HCT116 (cell line): Measurements from ENCODE around the gene GPR32. TPM values are rescaled to one million over a fixed set of nuclear protein-coding genes. Genes with fewer than 3 reads are reported as not detected.

Experiments
- ATAC-seq: fragments of 200-7000 bp; cut with Tn5 transposase; 2 replicates; pipeline ENCODE4 v1.9.1; 2020; ENCODE audit warnings: mild to moderate bottlenecking, moderate library complexity
- BruUV-seq: library from RNA; stranded (reverse); fragments of 400-500 nt; replicated peaks from 2 replicates; lab custom pipeline; 2021; lab: Mats Ljungman, UMichigan
- CTCF ChIA-PET: fragments of 300-600 bp; sonication (Branson Sonifier 250); formaldehyde crosslinking; loops from one replicate; lab custom pipeline; 2021; ENCODE audit warnings: antibody characterized with exemption; lab: Charles Lee
- POLR2A ChIA-PET: fragments of 300-600, 350-600 bp; sonication (Branson Sonifier 250); formaldehyde crosslinking; loops from one replicate; lab custom pipeline; 2021; ENCODE audit warnings: antibody characterized with exemption; lab: Charles Lee
- RAD21 ChIA-PET, 2 experiments: fragments of 300-600 bp; sonication (Branson Sonifier 250); formaldehyde crosslinking; loops; one replicate each; lab custom pipeline; 2023; ENCODE audit warnings: low total read pairs in 2 of 2; ENCODE audit not compliant: uncharacterized antibody in 2 of 2, unreplicated experiment in 2 of 2, low non-redundant PET in 1 of 2; lab: Charles Lee
- DNase-seq: peaks from one replicate; pipeline ENCODE4 v3.0.0-alpha.2; 2010; ENCODE audit warnings: low read depth, low spot score
- H2AFZ ChIP-seq: fragments of 200-600 bp; shearing (Covaris generic), sonication (generic); 2 replicates; pipeline ENCODE4 v1.6.1; 2017; ENCODE audit warnings: low read depth, mixed run types, mixed read lengths, antibody characterized with exemption, low read length; ENCODE audit not compliant: poor library complexity, severe bottlenecking
- H3K27ac ChIP-seq: 2 replicates; pipeline ENCODE4 v1.5.1; 2012; ENCODE audit warnings: low read depth, low read length
- H3K27me3 ChIP-seq: fragments of 200-600 bp; sonication (generic); 2 replicates; pipeline ENCODE4 v1.6.1; 2016; ENCODE audit warnings: mixed run types, low read length, mixed read lengths; ENCODE audit not compliant: insufficient read depth
- H3K36me3 ChIP-seq, 2 experiments: fragments of 200-500 bp in 1 of 2; fragments of 200-600 bp in 1 of 2; sonication (Bioruptor generic) in 1 of 2; sonication (generic) in 1 of 2; 2 replicates each; pipeline versions ENCODE4 v1.5.1 to v1.6.1; 2014 to 2016; ENCODE audit warnings: low read length in 2 of 2, inconsistent platforms in 1 of 2, mixed read lengths in 1 of 2, mixed run types in 1 of 2; ENCODE audit not compliant: insufficient read depth in 2 of 2, control insufficient read depth in 1 of 2
- H3K4me1 ChIP-seq, 2 experiments: fragments of 200-600 bp in 1 of 2; sonication (generic) in 1 of 2; 2 replicates each; pipeline versions ENCODE4 v1.5.1 to v1.6.1; 2012 to 2017; ENCODE audit warnings: low read length in 2 of 2, inconsistent platforms in 1 of 2, mild to moderate bottlenecking in 1 of 2, mixed read lengths in 1 of 2, mixed run types in 1 of 2, moderate library complexity in 1 of 2; ENCODE audit not compliant: insufficient read depth in 2 of 2, control insufficient read depth in 1 of 2
- H3K4me2 ChIP-seq: fragments of 200-600 bp; sonication (generic); 2 replicates; pipeline ENCODE4 v1.6.1; 2017; ENCODE audit warnings: mixed run types, low read length, mixed read lengths
- H3K4me3 ChIP-seq, 2 experiments: fragments of 200-600 bp in 1 of 2; sonication (generic) in 1 of 2; replicated peaks in 1 of 2; 2 replicates each; pipeline ENCODE4 v1.5.1; 2011 to 2016; ENCODE audit warnings: low read length in 2 of 2, control low read depth in 1 of 2, low read depth in 1 of 2, mild to moderate bottlenecking in 1 of 2, mixed read lengths in 1 of 2, mixed run types in 1 of 2
- H3K79me2 ChIP-seq: fragments of 200-600 bp; sonication (generic); 2 replicates; pipeline ENCODE4 v1.6.1; 2017; ENCODE audit warnings: mild to moderate bottlenecking, mixed run types, low read length, moderate library complexity, mixed read lengths; ENCODE audit not compliant: insufficient read depth
- H3K9ac ChIP-seq: fragments of 200-600 bp; sonication (generic); 2 replicates; pipeline ENCODE4 v1.6.1; 2016; ENCODE audit warnings: low read length, mixed read lengths
- H3K9me2 ChIP-seq: fragments of 200-600 bp; sonication (generic), shearing (Covaris generic); 2 replicates; pipeline ENCODE4 v1.6.1; 2017; ENCODE audit warnings: mixed run types, mild to moderate bottlenecking, moderate library complexity; ENCODE audit not compliant: insufficient read depth
- H3K9me3 ChIP-seq, 2 experiments: fragments of 200-500 bp in 1 of 2; fragments of 200-600 bp in 1 of 2; sonication (Bioruptor generic) in 1 of 2; sonication (generic) in 1 of 2; 2 replicates each; pipeline ENCODE4 v1.6.1; 2014 to 2017; ENCODE audit warnings: low read length in 2 of 2, mixed read lengths in 2 of 2, inconsistent platforms in 1 of 2, low read depth in 1 of 2, mild to moderate bottlenecking in 1 of 2, mixed run types in 1 of 2, moderate library complexity in 1 of 2; ENCODE audit not compliant: control insufficient read depth in 1 of 2, insufficient read depth in 1 of 2
- H4K20me1 ChIP-seq: fragments of 200-600 bp; sonication (generic), shearing (Covaris generic); 2 replicates; pipeline ENCODE4 v1.6.1; 2017; ENCODE audit warnings: mixed run types, mild to moderate bottlenecking, moderate library complexity; ENCODE audit not compliant: insufficient read depth
- CBX3 ChIP-seq: IDR thresholded peaks from 2 replicates; pipeline ENCODE4 v1.6.1; 2012; ENCODE audit warnings: low read depth
- ELF1 ChIP-seq: IDR thresholded peaks from 2 replicates; pipeline ENCODE4 v1.6.1; 2012; ENCODE audit warnings: low read depth, borderline replicate concordance
- POLR2AphosphoS5 ChIP-seq: IDR thresholded peaks from 2 replicates; pipeline ENCODE4 v1.6.1; 2011; ENCODE audit warnings: mild to moderate bottlenecking, low read depth, low read length, moderate library complexity
- RAD21 ChIP-seq: IDR thresholded peaks from 2 replicates; pipeline ENCODE4 v1.6.1; 2012; ENCODE audit warnings: low read depth, mild to moderate bottlenecking
- REST ChIP-seq: IDR thresholded peaks from 2 replicates; pipeline ENCODE4 v1.6.1; 2012; ENCODE audit warnings: low read depth
- SIN3A ChIP-seq: IDR thresholded peaks from 2 replicates; pipeline ENCODE4 v1.6.1; 2012; ENCODE audit warnings: low read depth
- TCF7L2 ChIP-seq: IDR thresholded peaks from 2 replicates; pipeline ENCODE4 v1.7.0; 2011; ENCODE audit warnings: borderline replicate concordance, inconsistent platforms; ENCODE audit not compliant: insufficient read depth, insufficient read length; ENCODE audit errors: extremely low read depth
- intact Hi-C: fragments of 100-400 bp; cut with micrococcal nuclease; formaldehyde crosslinking; loops from 2 replicates; pipeline ENCODE4 v1.10.0; 2022
- total RNA-seq: library from RNA; stranded (reverse); gene quantifications from one replicate; pipeline ENCODE4 v1.2.1, GENCODE V29; 2021; ENCODE audit not compliant: unreplicated experiment

GPR32 gene
- total RNA-seq, 1 experiment from 2014 or later = not detected

- intact Hi-C loops = no loop called here
- no TSS peak for BruUV-seq
- TF ChIP-seq POLR2AphosphoS5 = no peak
- no peak for TF ChIP-seq REST
- no peak for TF ChIP-seq TCF7L2
- TF ChIP-seq RAD21 = no peak
- TF ChIP-seq ELF1 = no peak
- TF ChIP-seq SIN3A = no peak
- TF ChIP-seq CBX3 = no peak
- Histone ChIP-seq H3K27ac (no peak overlapping the region), H3K36me3 (no peaks in the 10 kb centered on the region), H4K20me1 (no peaks in the 10 kb centered on the region), H2AFZ (no peak overlapping the region), H3K4me1 (peaks cover 16 to 28% of the 10 kb centered on the region in 2 experiments), H3K4me3 (no peak overlapping the region), H3K27me3 (no peaks in the 10 kb centered on the region), H3K9ac (no peak overlapping the region), H3K4me2 (no peak overlapping the region), H3K9me2 (no peaks in the 10 kb centered on the region), H3K79me2 (no peaks in the 10 kb centered on the region), H3K9me3 (peaks cover 0 to 7% of the 10 kb centered on the region in 2 experiments; a peak in 1 of 4 replicates)
- no peak for DNase-seq
- ATAC-seq = no peak
- POLR2A ChIA-PET = interaction anchor here (1.8 kb wide), 1 partner anchor 11 kb away, joined by 7 read pairs; no protein-coding TSS in a partner anchor
- CTCF ChIA-PET = no interaction called here
- RAD21 ChIA-PET = no interaction called here
Measured at GRCh38 chr19:50815439-50815838, 45.2 kb downstream of the GPR32 start.
